Tibial nerve (tissue), 4 donors: ENCODE measurements around the gene PTPN3. TPM values are rescaled to one million over a fixed set of nuclear protein-coding genes. Genes with fewer than 3 reads are reported as not detected.

Source experiments
- DNase-seq, 2 donors: peaks; one replicate each; pipeline ENCODE4 v3.0.0-alpha.2; 2019; ENCODE audit warnings: low spot score in 2 of 2
- H3K27ac ChIP-seq, 4 donors: fragments of 200-600 bp; sonication (generic) in 3 of 4; one replicate each; pipeline ENCODE4 v1.5.1; 2017 to 2019; ENCODE audit warnings: mild to moderate bottlenecking in 1 of 4
- H3K27me3 ChIP-seq, 2 donors: fragments of 200-600 bp; sonication (generic) in 1 of 2; one replicate each; pipeline versions ENCODE4 v1.5.1 to v1.6.0; 2017 to 2019
- H3K36me3 ChIP-seq, 3 donors: fragments of 200-600 bp; sonication (generic); one replicate each; pipeline ENCODE4 v1.5.1; 2018 to 2019
- H3K4me1 ChIP-seq, 4 donors: fragments of 200-600 bp; sonication (generic) in 3 of 4; one replicate each; pipeline ENCODE4 v1.5.1; 2017 to 2019
- H3K4me3 ChIP-seq, 4 donors: fragments of 200-600 bp; sonication (generic) in 3 of 4; one replicate each; pipeline ENCODE4 v1.5.1; 2017 to 2019; ENCODE audit warnings: mild to moderate bottlenecking in 1 of 4, moderate library complexity in 1 of 4
- H3K9me3 ChIP-seq, 4 donors: fragments of 200-600 bp; sonication (generic) in 3 of 4; one replicate each; pipeline ENCODE4 v1.5.1; 2017 to 2019
- CTCF ChIP-seq, 5 experiments: fragments of 200-600 bp in 3 of 5; fragments of 450-650 bp in 2 of 5; sonication (generic) in 3 of 5; IDR thresholded peaks; one replicate each; pipeline ENCODE4 v1.5.1; 2016 to 2019; ENCODE audit warnings: antibody characterized with exemption in 5 of 5, mild to moderate bottlenecking in 3 of 5, moderate library complexity in 2 of 5
- EP300 ChIP-seq, 2 donors: sonication (generic); formaldehyde crosslinking; IDR thresholded peaks; one replicate each; pipeline ENCODE4 v1.6.1; 2017; ENCODE audit warnings: antibody characterized with exemption in 2 of 2, mild to moderate bottlenecking in 1 of 2
- POLR2A ChIP-seq, 2 donors: fragments of 450-650 bp; IDR thresholded peaks; one replicate each; pipeline ENCODE4 v1.6.1; 2017; ENCODE audit warnings: antibody characterized with exemption in 2 of 2, mild to moderate bottlenecking in 2 of 2, moderate library complexity in 2 of 2
- WGBS, 2 donors: methylation state at CpG; one replicate each; pipeline ENCODE4 v1.1.5; 2018; 5-methylcytosine and 5-hydroxymethylcytosine counted together
- total RNA-seq, 4 donors: library from RNA; depleted of rRNA; stranded (reverse); fragments of >200 nt; gene quantifications; one replicate each; pipeline ENCODE4 v1.1.0, GENCODE V29; 2016

Gene PTPN3
- total RNA-seq, 4 donors from 2014 or later = 1.3 to 3.3 (median 1.8) TPM

- peaks cover 0 to 61% of the 10 kb centered on the region in 2 donors for H3K27me3 ChIP-seq
- TF ChIP-seq POLR2A (IDR thresholded peaks at IDR 0.05) (no peak), CTCF (IDR thresholded peaks at IDR 0.05) (no peak), EP300 (IDR thresholded peaks at IDR 0.05) (no peak)
Measured at GRCh38 chr9:109499093-109499630, 1.1 kb upstream of the PTPN3 start.

GRCh38 chr9:109497226-109498153 is 617 bp downstream of the PTPN3 start:
- Histone ChIP-seq H3K27ac (no peak overlapping the region), H3K36me3 (no peaks in the 10 kb centered on the region), H3K4me3 (peak overlapping the region in 3 of 4 donors; percentile 22 to 52 (median 31)), H3K9me3 (no peaks in the 10 kb centered on the region), H3K27me3 (peaks cover 0 to 61% of the 10 kb centered on the region in 2 donors), H3K4me1 (peaks cover 0 to 19% (median 0%) of the 10 kb centered on the region in 4 donors)
- TF ChIP-seq EP300 (IDR thresholded peaks at IDR 0.05) (no peak), POLR2A (IDR thresholded peaks at IDR 0.05) (no peak), CTCF (IDR thresholded peaks at IDR 0.05) (no peak)
- no peak for DNase-seq
- WGBS, 2 donors = 14 to 27% methylated on average over 19 to 32 of the region's 82 CpGs

More at GRCh38 chr9:109499093-109499630, 1.1 kb upstream of the PTPN3 start:
- H3K4me3 ChIP-seq = peak overlapping the region; percentile 6 to 44 (median 23)
- no peaks in the 10 kb centered on the region for H3K9me3 ChIP-seq
- H3K36me3 ChIP-seq = no peaks in the 10 kb centered on the region
- H3K4me1 ChIP-seq = peaks cover 0 to 19% (median 0%) of the 10 kb centered on the region in 4 donors
- whole genome bisulfite sequencing, 2 donors = 18 to 22% methylated on average over 12 of the region's 12 CpGs
- no peak for DNase-seq
- no peak overlapping the region for H3K27ac ChIP-seq

GRCh38 chr9:109496841-109497225 is 1.3 kb downstream of the PTPN3 start:
- Histone ChIP-seq H3K36me3 (no peaks in the 10 kb centered on the region), H3K27ac (no peak overlapping the region), H3K27me3 (peaks cover 0 to 60% of the 10 kb centered on the region in 2 donors), H3K4me3 (no peak overlapping the region), H3K9me3 (no peaks in the 10 kb centered on the region), H3K4me1 (peaks cover 0 to 19% (median 0%) of the 10 kb centered on the region in 4 donors)
- no peak for DNase-seq
- TF ChIP-seq CTCF (IDR thresholded peaks at IDR 0.05) (no peak), POLR2A (IDR thresholded peaks at IDR 0.05) (no peak), EP300 (IDR thresholded peaks at IDR 0.05) (no peak)
- WGBS, 2 donors = 88 to 92% methylated on average over 4 of the region's 4 CpGs

- Histone ChIP-seq H3K4me3 (no peak overlapping the region), H3K27ac (no peak overlapping the region), H3K36me3 (no peaks in the 10 kb centered on the region), H3K9me3 (no peaks in the 10 kb centered on the region), H3K4me1 (peaks cover 0 to 19% (median 0%) of the 10 kb centered on the region in 4 donors), H3K27me3 (peaks cover 0 to 54% of the 10 kb centered on the region in 2 donors)
- WGBS, 2 donors = 91 to 94% methylated on average over 3 of the region's 3 CpGs
- no peak for TF ChIP-seq EP300 (IDR thresholded peaks at IDR 0.05)
- no peak for TF ChIP-seq POLR2A (IDR thresholded peaks at IDR 0.05)
- DNase-seq = no peak
Measured at GRCh38 chr9:109496218-109496617, 1.9 kb downstream of the PTPN3 start.

- Histone ChIP-seq H3K4me1 (peaks cover 0 to 5% (median 0%) of the 10 kb centered on the region in 4 donors), H3K27me3 (peaks cover 0 to 30% of the 10 kb centered on the region in 2 donors), H3K36me3 (no peaks in the 10 kb centered on the region), H3K27ac (no peak overlapping the region), H3K9me3 (no peaks in the 10 kb centered on the region), H3K4me3 (no peak overlapping the region)
- TF ChIP-seq EP300 (IDR thresholded peaks at IDR 0.05) (no peak), CTCF (IDR thresholded peaks at IDR 0.05) (no peak), POLR2A (IDR thresholded peaks at IDR 0.05) (no peak)
- WGBS, 2 donors = 63 to 64% methylated on average over 6 of the region's 6 CpGs
- DNase-seq = no peak
Measured at GRCh38 chr9:109493648-109494047, 4.5 kb downstream of the PTPN3 start.
